GM12878 (cell line): Measurements from ENCODE around the gene KBTBD13. TPM values are rescaled to one million over a fixed set of nuclear protein-coding genes. Genes with fewer than 3 reads are reported as not detected.

ENCODE experiments used
- ATAC-seq: fragments of 200-7000 bp; cut with Tn5 transposase; 3 replicates; pipeline ENCODE4 v1.9.1; 2020; ENCODE audit warnings: mild to moderate bottlenecking, moderate library complexity
- BruUV-seq: library from RNA; stranded (reverse); fragments of 400-500 nt; replicated peaks from 2 replicates; lab custom pipeline; 2021; lab: Mats Ljungman, UMichigan
- CTCF ChIA-PET: fragments of 300-600 bp; sonication (Branson Sonifier 250); formaldehyde crosslinking; extraction: SDS; loops from one replicate; lab custom pipeline; 2021; ENCODE audit warnings: inconsistent platforms; lab: Yijun Ruan, JAX
- POLR2A ChIA-PET: fragments of 350-600 bp; formaldehyde crosslinking; extraction: SDS; loops from one replicate; lab custom pipeline; 2021; ENCODE audit warnings: inconsistent platforms; lab: Charles Lee
- RAD21 ChIA-PET: fragments of 300-600 bp; sonication (Branson Sonifier 250); formaldehyde crosslinking; loops from one replicate; lab custom pipeline; 2023; ENCODE audit warnings: antibody characterized with exemption; ENCODE audit not compliant: unreplicated experiment; lab: Charles Lee
- SMC1A ChIA-PET: fragments of 300-600 bp; sonication (Branson Sonifier 250); formaldehyde crosslinking; loops from one replicate; lab custom pipeline; 2023; ENCODE audit not compliant: unreplicated experiment, uncharacterized antibody; lab: Charles Lee
- DNase-seq: peaks from one replicate; pipeline ENCODE4 v3.0.0-alpha.2; 2011; ENCODE audit warnings: low read depth, low spot score
- FAIRE-seq: peaks from 3 replicates; lab custom pipeline; 2011; peaks lifted over from hg19 to GRCh38; lab: Jason Lieb, UNC
- H2AFZ ChIP-seq: 2 replicates; pipeline ENCODE4 v1.6.0; 2011; ENCODE audit warnings: low read depth, low read length, control low read depth; ENCODE audit not compliant: control insufficient read depth
- H3K27ac ChIP-seq: 2 replicates; pipeline ENCODE4 v1.5.1; 2011; ENCODE audit warnings: control low read depth; ENCODE audit not compliant: control insufficient read depth, insufficient read depth
- H3K27me3 ChIP-seq, 2 experiments: replicated peaks in 1 of 2; 2 replicates each; pipeline versions ENCODE4 v1.6.0 to v1.6.1; 2011; ENCODE audit warnings: low read length in 1 of 2; ENCODE audit not compliant: control insufficient read depth in 2 of 2, insufficient read depth in 2 of 2
- H3K36me3 ChIP-seq, 2 experiments: 2 replicates each; pipeline ENCODE4 v1.5.1; 2011; ENCODE audit warnings: low read length in 1 of 2; ENCODE audit not compliant: control insufficient read depth in 2 of 2, insufficient read depth in 2 of 2
- H3K4me1 ChIP-seq: 2 replicates; pipeline ENCODE4 v1.6.1; 2011; ENCODE audit warnings: mild to moderate bottlenecking, low read length, moderate library complexity, mixed read lengths; ENCODE audit not compliant: control insufficient read depth, insufficient read depth
- H3K4me2 ChIP-seq: 2 replicates; pipeline ENCODE4 v1.6.0; 2011; ENCODE audit warnings: control low read depth; ENCODE audit not compliant: control insufficient read depth, insufficient read depth
- H3K4me3 ChIP-seq: fragments of 200-600 bp; sonication (generic); 2 replicates; pipeline ENCODE4 v1.5.1; 2016
- H3K79me2 ChIP-seq: 2 replicates; pipeline ENCODE4 v1.6.0; 2011; ENCODE audit warnings: low read length; ENCODE audit not compliant: control insufficient read depth, insufficient read depth
- H3K9ac ChIP-seq: 2 replicates; pipeline ENCODE4 v1.8.0; 2011; ENCODE audit warnings: low read length, control low read depth, mixed read lengths; ENCODE audit not compliant: control insufficient read depth, insufficient read depth
- H3K9me3 ChIP-seq: replicated peaks from 3 replicates; pipeline ENCODE4 v1.5.1; 2011; ENCODE audit warnings: mild to moderate bottlenecking, low read length; ENCODE audit not compliant: control insufficient read depth, insufficient read depth
- H4K20me1 ChIP-seq: 2 replicates; pipeline ENCODE4 v1.6.0; 2011; ENCODE audit not compliant: control insufficient read depth, insufficient read depth
- CREB1 ChIP-seq: IDR thresholded peaks from 2 replicates; pipeline ENCODE4 v1.6.1; 2012; ENCODE audit warnings: low read depth, mild to moderate bottlenecking, inconsistent platforms
- CREM ChIP-seq: IDR thresholded peaks from 2 replicates; pipeline ENCODE4 v1.6.1; 2014; ENCODE audit warnings: antibody characterized with exemption, low read depth
- CUX1 ChIP-seq: IDR thresholded peaks from 2 replicates; pipeline ENCODE4 v1.6.1; 2012; ENCODE audit warnings: improper control_type of control experiment, low read depth, low read length; ENCODE audit not compliant: insufficient replicate concordance
- EZH2 ChIP-seq: IDR thresholded peaks from 2 replicates; pipeline ENCODE4 v1.6.1; 2012; ENCODE audit warnings: low read depth, mild to moderate bottlenecking, control low read depth, inconsistent platforms, low read length, borderline replicate concordance; ENCODE audit not compliant: control insufficient read depth
- NR2C2 ChIP-seq: IDR thresholded peaks from 2 replicates; pipeline ENCODE4 v1.6.1; 2011; ENCODE audit warnings: borderline replicate concordance, low read depth; ENCODE audit not compliant: control insufficient read depth, insufficient read length
- POLR2AphosphoS2 ChIP-seq: IDR thresholded peaks from 2 replicates; pipeline ENCODE4 v1.6.1; 2011; ENCODE audit warnings: low read depth, mild to moderate bottlenecking, low read length, improper control_type of control experiment, moderate library complexity
- PRDM15 ChIP-seq: fragments of 450-650 bp; formaldehyde crosslinking; IDR thresholded peaks from 2 replicates; pipeline ENCODE4 v1.4.0; 2020; ENCODE audit warnings: mild to moderate bottlenecking, moderate library complexity
- RFX5 ChIP-seq: IDR thresholded peaks from 2 replicates; pipeline ENCODE4 v1.6.1; 2011; ENCODE audit warnings: low read depth, low read length, improper control_type of control experiment
- SMAD5 ChIP-seq: IDR thresholded peaks from 2 replicates; pipeline ENCODE4 v1.6.1; 2016; ENCODE audit warnings: antibody characterized with exemption, low read depth
- TCF7 ChIP-seq: IDR thresholded peaks from 2 replicates; pipeline ENCODE4 v1.6.1; 2014; ENCODE audit warnings: antibody characterized with exemption, borderline replicate concordance
- WGBS: methylation state at CpG from one replicate; pipeline ENCODE4 v1.1.6; 2016; ENCODE audit warnings: low lambda C conversion rate; ENCODE audit not compliant: insufficient replicate concordance, insufficient coverage; ENCODE audit errors: missing lambda C conversion rate; 5-methylcytosine and 5-hydroxymethylcytosine counted together
- in situ Hi-C: fragments of 300-500 bp; cut with MboI; formaldehyde crosslinking; loops from 9 replicates; pipeline ENCODE4 v1.14.3; 2018; ENCODE audit warnings: mixed read lengths
- intact Hi-C: fragments of 100-400 bp; cut with micrococcal nuclease; formaldehyde crosslinking; loops from one replicate; pipeline ENCODE4 v1.14.2; 2022; ENCODE audit not compliant: unreplicated experiment
- polyA plus RNA-seq, 11 experiments: library from polyadenylated mRNA; depleted of rRNA in 4 of 11; unstranded in 6 of 11; stranded (reverse) in 5 of 11; fragments of >200 nt; fragmentation: Nextera tagmentation in 4 of 11; fragmentation: Illumina TruSeq in 1 of 11; extraction: Ambion mirVana in 4 of 11; extraction: Trizol in 1 of 11; gene quantifications; 1 replicate in 1 of 11; 2 replicates in 10 of 11; pipeline versions ENCODE4 v1.2.1 to v1.2.3, GENCODE V29; 2011 to 2016; ENCODE audit warnings: inconsistent platforms in 2 of 11, missing spikeins in 2 of 11, low read depth in 1 of 11
- total RNA-seq, 4 experiments: library from RNA; depleted of rRNA in 3 of 4; stranded (reverse); fragments of >200 nt in 3 of 4; fragmentation: Illumina TruSeq in 1 of 4; extraction: Trizol in 1 of 4; gene quantifications; 2 replicates each; pipeline versions ENCODE4 v1.2.1 to v1.2.3, GENCODE V29; 2013 to 2021
- TF ChIP-seq, protein P1 (sequence below): fragments of 450-650 bp; formaldehyde crosslinking; IDR thresholded peaks from 2 replicates; pipeline ENCODE4 v1.4.0; 2022; ENCODE audit warnings: mild to moderate bottlenecking, moderate library complexity

The KBTBD13 gene
- total and polyA plus RNA-seq, 10 of the 15 experiments (the other 5 are each of a cell fraction or from before 2014, with no cell fraction given): 0.06 TPM; not detected in 9

- ChIA-PET RAD21 (no interaction called here), CTCF (interaction anchor here (0.6 to 1.1 kb wide), 3 partner anchors 14 to 256 kb away, joined by 3 read pairs; no protein-coding TSS in a partner anchor), SMC1A (interaction anchor here (0.6 to 1.5 kb wide), 4 partner anchors 10 to 364 kb away, joined by 3 to 5 read pairs (median 4); no protein-coding TSS in a partner anchor), POLR2A (no interaction called here)
- in situ Hi-C loops (no loop called here), intact Hi-C loops (no loop called here)
- Histone ChIP-seq H3K79me2 (no peaks in the 10 kb centered on the region), H3K27me3 (peaks cover 0 to 2% of the 10 kb centered on the region in 2 experiments), H3K27ac (no peak overlapping the region), H4K20me1 (no peaks in the 10 kb centered on the region), H2AFZ (no peak overlapping the region), H3K9me3 (no peaks in the 10 kb centered on the region), H3K9ac (no peak overlapping the region), H3K4me1 (no peaks in the 10 kb centered on the region), H3K4me2 (no peak overlapping the region), H3K36me3 (no peaks in the 10 kb centered on the region), H3K4me3 (no peak overlapping the region)
- no peak for DNase-seq
- 70% methylated on average over 3 of the region's 3 CpGs for WGBS
- no TSS peak for BruUV-seq
- no peak for FAIRE-seq
- ATAC-seq: no peak
- TF ChIP-seq NR2C2 (no peak), PRDM15 (CRISPR knock-in tag) (no peak), CUX1 (no peak), POLR2AphosphoS2 (no peak), TCF7 (no peak), RFX5 (no peak), EZH2 (no peak), CREB1 (no peak), CREM (no peak), SMAD5 (no peak)
- TF ChIP-seq, protein P1, sequence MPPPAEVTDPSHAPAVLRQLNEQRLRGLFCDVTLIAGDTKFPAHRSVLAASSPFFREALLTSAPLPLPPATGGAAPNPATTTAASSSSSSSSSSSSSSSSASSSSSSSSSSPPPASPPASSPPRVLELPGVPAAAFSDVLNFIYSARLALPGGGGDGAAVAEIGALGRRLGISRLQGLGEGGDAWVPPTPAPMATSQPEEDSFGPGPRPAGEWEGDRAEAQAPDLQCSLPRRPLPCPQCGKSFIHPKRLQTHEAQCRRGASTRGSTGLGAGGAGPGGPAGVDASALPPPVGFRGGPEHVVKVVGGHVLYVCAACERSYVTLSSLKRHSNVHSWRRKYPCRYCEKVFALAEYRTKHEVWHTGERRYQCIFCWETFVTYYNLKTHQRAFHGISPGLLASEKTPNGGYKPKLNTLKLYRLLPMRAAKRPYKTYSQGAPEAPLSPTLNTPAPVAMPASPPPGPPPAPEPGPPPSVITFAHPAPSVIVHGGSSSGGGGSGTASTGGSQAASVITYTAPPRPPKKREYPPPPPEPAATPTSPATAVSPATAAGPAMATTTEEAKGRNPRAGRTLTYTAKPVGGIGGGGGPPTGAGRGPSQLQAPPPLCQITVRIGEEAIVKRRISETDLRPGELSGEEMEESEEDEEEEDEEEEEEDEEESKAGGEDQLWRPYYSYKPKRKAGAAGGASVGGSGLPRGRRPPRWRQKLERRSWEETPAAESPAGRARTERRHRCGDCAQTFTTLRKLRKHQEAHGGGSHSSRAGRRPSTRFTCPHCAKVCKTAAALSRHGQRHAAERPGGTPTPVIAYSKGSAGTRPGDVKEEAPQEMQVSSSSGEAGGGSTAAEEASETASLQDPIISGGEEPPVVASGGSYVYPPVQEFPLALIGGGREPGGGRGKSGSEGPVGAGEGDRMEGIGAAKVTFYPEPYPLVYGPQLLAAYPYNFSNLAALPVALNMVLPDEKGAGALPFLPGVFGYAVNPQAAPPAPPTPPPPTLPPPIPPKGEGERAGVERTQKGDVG (CRISPR knock-in tag): no peak
Observed at GRCh38 chr15:65066001-65066634, 10.4 kb upstream of the KBTBD13 start.
